ENCODE results near the gene PKD1L1.

GRCh38 chr7:47780555-47780954 lies 167.7 kb downstream of the PKD1L1 start:
- TF ChIP-seq CTCF (IDR thresholded peaks at IDR 0.05) (no peak), EP300 (IDR thresholded peaks at IDR 0.05) (no peak)
